A549 (cell line): ENCODE results near the gene CRTC3. TPM values are rescaled to one million over a fixed set of nuclear protein-coding genes. Genes with fewer than 3 reads are reported as not detected.

Experiments used
- ATAC-seq, 2 experiments: fragments of 200-7000 bp in 1 of 2; fragments of >200 bp in 1 of 2; cut with Nextera tagmentation in 1 of 2; cut with Tn5 transposase in 1 of 2; 3 replicates each; pipeline versions ENCODE4 v1.8.0 to v1.9.1; 2018 to 2020; ENCODE audit warnings: mild to moderate bottlenecking in 1 of 2, moderate library complexity in 1 of 2
- CTCF ChIA-PET: fragments of 300-600 bp; sonication (Branson Sonifier 250); formaldehyde crosslinking; extraction: SDS; loops from one replicate; lab custom pipeline; 2021; ENCODE audit warnings: antibody characterized with exemption, inconsistent platforms; lab: Yijun Ruan, JAX
- POLR2A ChIA-PET: fragments of 350-600 bp; formaldehyde crosslinking; extraction: SDS; loops from one replicate; lab custom pipeline; 2021; ENCODE audit warnings: antibody characterized with exemption, inconsistent platforms; lab: Yijun Ruan, JAX
- DNase-seq, 2 experiments: peaks; one replicate each; pipeline versions ENCODE4 v3.0.0 to v3.0.0-alpha.2; 2011 to 2016; ENCODE audit warnings: low read depth in 1 of 2, low spot score in 1 of 2
- FAIRE-seq: peaks from 2 replicates; lab custom pipeline; 2011; peaks lifted over from hg19 to GRCh38; lab: Jason Lieb, UNC
- H3K27ac ChIP-seq, 2 experiments: fragments of >200 bp; sonication (Bioruptor Twin); formaldehyde crosslinking; 3 replicates each; pipeline ENCODE4 v1.5.1; 2016 to 2017
- H3K4me1 ChIP-seq: fragments of >200 bp; sonication (Bioruptor Twin); formaldehyde crosslinking; 3 replicates; pipeline ENCODE4 v1.6.1; 2016
- H3K4me2 ChIP-seq: fragments of >200 bp; sonication (Bioruptor Twin); formaldehyde crosslinking; 3 replicates; pipeline ENCODE4 v1.6.1; 2016
- H3K4me3 ChIP-seq: fragments of >200 bp; sonication (Bioruptor Twin); formaldehyde crosslinking; 3 replicates; pipeline ENCODE4 v1.5.1; 2016
- H3K9me3 ChIP-seq: fragments of >200 bp; sonication (Bioruptor Twin); formaldehyde crosslinking; 3 replicates; pipeline ENCODE4 v1.6.1; 2016
- ATOH8 ChIP-seq: fragments of 250-450 bp; sonication (Bioruptor Pico); IDR thresholded peaks from 2 replicates; pipeline ENCODE4 v1.5.0; 2020; ENCODE audit warnings: low read depth, mild to moderate bottlenecking, moderate library complexity
- CTCF ChIP-seq: fragments of >200 bp; sonication (Bioruptor Twin); formaldehyde crosslinking; IDR thresholded peaks from 3 replicates; pipeline ENCODE4 v1.5.1; 2016
- ESRRA ChIP-seq: fragments of 150-350 bp; IDR thresholded peaks from 2 replicates; pipeline ENCODE4 v1.6.1; 2014; ENCODE audit warnings: mild to moderate bottlenecking, low read length, borderline replicate concordance
- MAFK ChIP-seq: fragments of 450-650 bp; IDR thresholded peaks from 2 replicates; pipeline ENCODE4 v1.6.1; 2014; ENCODE audit not compliant: partially characterized antibody
- MAZ ChIP-seq: fragments of 150-350 bp; IDR thresholded peaks from 2 replicates; pipeline ENCODE4 v1.6.1; 2014; ENCODE audit warnings: antibody characterized with exemption, low read depth, low read length, borderline replicate concordance
- NPAS2 ChIP-seq: fragments of 250-450 bp; sonication (Bioruptor Pico); IDR thresholded peaks from 2 replicates; pipeline ENCODE4 v1.8.0; 2022; ENCODE audit warnings: mild to moderate bottlenecking, moderate library complexity, borderline replicate concordance
- NR3C1 ChIP-seq: fragments of >200 bp; sonication (Bioruptor Twin); formaldehyde crosslinking; IDR thresholded peaks from 3 replicates; pipeline ENCODE4 v1.6.1; 2017
- PHF8 ChIP-seq: fragments of 200-600 bp; sonication (generic); IDR thresholded peaks from 2 replicates; pipeline ENCODE4 v1.6.1; 2016; ENCODE audit warnings: low read depth, mild to moderate bottlenecking, antibody characterized with exemption, moderate library complexity, borderline replicate concordance
- RCOR1 ChIP-seq: fragments of 150-350 bp; IDR thresholded peaks from 2 replicates; pipeline ENCODE4 v1.6.1; 2014; ENCODE audit warnings: antibody characterized with exemption, low read length, low read depth
- REST ChIP-seq: fragments of 200-600 bp; sonication (generic); IDR thresholded peaks from 2 replicates; pipeline ENCODE4 v1.6.1; 2016; ENCODE audit warnings: antibody characterized with exemption, mild to moderate bottlenecking, moderate library complexity
- RFX5 ChIP-seq: fragments of 450-650 bp; IDR thresholded peaks from 2 replicates; pipeline ENCODE4 v1.7.1; 2014; ENCODE audit warnings: antibody characterized with exemption, mild to moderate bottlenecking, moderate library complexity
- ZFP36 ChIP-seq: fragments of 450-650 bp; IDR thresholded peaks from 2 replicates; pipeline ENCODE4 v1.6.1; 2014; ENCODE audit warnings: borderline replicate concordance; ENCODE audit not compliant: partially characterized antibody
- ZSCAN20 ChIP-seq: fragments of 250-450 bp; sonication (Bioruptor Pico); IDR thresholded peaks from 2 replicates; pipeline ENCODE4 v1.8.0; 2022; ENCODE audit warnings: mild to moderate bottlenecking, moderate library complexity
- WGBS: methylation state at CpG from one replicate; pipeline ENCODE4 v1.1.6; 2017; ENCODE audit errors: missing lambda C conversion rate; 5-methylcytosine and 5-hydroxymethylcytosine counted together
- polyA plus RNA-seq, 4 experiments: library from polyadenylated mRNA; depleted of rRNA in 3 of 4; stranded (reverse); fragments of >200 nt; fragmentation: RNase III in 1 of 4; extraction: RNeasy Plus Mini Kit Qiagen cat#74134 plus additional on column Dnase treatment in 1 of 4; gene quantifications; 2 replicates in 3 of 4; 3 replicates in 1 of 4; pipeline ENCODE4 v1.2.3, GENCODE V29; 2011 to 2017
- TF ChIP-seq, protein P1 (sequence below): IDR thresholded peaks from 2 replicates; pipeline ENCODE4 v1.6.1; 2012; ENCODE audit warnings: low read depth, borderline replicate concordance
- TF ChIP-seq, protein P2 (sequence below): fragments of >200 bp; sonication (Bioruptor Twin); formaldehyde crosslinking; IDR thresholded peaks from 2 replicates; pipeline ENCODE4 v1.6.1; 2016

Gene CRTC3
- polyA plus RNA-seq, 2 of the 4 experiments (the other 2 are of a cell fraction) = 17.5 to 30.5 TPM

GRCh38 chr15:90609242-90610180 is 79.8 kb downstream of the CRTC3 start (continued):
- TF ChIP-seq REST (no peak), ESRRA (no peak), ZSCAN20 (no peak), NPAS2 (CRISPR knock-in tag) (no peak)
- TF ChIP-seq, protein P1, sequence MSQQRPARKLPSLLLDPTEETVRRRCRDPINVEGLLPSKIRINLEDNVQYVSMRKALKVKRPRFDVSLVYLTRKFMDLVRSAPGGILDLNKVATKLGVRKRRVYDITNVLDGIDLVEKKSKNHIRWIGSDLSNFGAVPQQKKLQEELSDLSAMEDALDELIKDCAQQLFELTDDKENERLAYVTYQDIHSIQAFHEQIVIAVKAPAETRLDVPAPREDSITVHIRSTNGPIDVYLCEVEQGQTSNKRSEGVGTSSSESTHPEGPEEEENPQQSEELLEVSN = no peak

GRCh38 chr15:90610190-90610589 is 80.5 kb downstream of the CRTC3 start:
- Histone ChIP-seq H3K4me1 (no peaks in the 10 kb centered on the region), H3K27ac (no peak overlapping the region), H3K4me3 (no peak overlapping the region), H3K4me2 (no peak overlapping the region), H3K9me3 (no peaks in the 10 kb centered on the region)
- DNase-seq (no peak), ATAC-seq (no peak), FAIRE-seq (no peak)
- 85% methylated on average over 2 of the region's 2 CpGs for WGBS
- ChIA-PET POLR2A (no interaction called here), CTCF (interaction anchor here (0.9 to 3.2 kb wide), 4 partner anchors 9 to 127 kb away, joined by 3 to 8 read pairs (median 4); no protein-coding TSS in a partner anchor)
- TF ChIP-seq ZFP36 = no peak
- TF ChIP-seq PHF8 = no peak
- no peak for TF ChIP-seq RCOR1
- no peak for TF ChIP-seq RFX5
- no peak for TF ChIP-seq ATOH8 (CRISPR knock-in tag)
- no peak for TF ChIP-seq MAFK
- TF ChIP-seq NR3C1 = no peak
- TF ChIP-seq CTCF = no peak
- TF ChIP-seq, protein P2, sequence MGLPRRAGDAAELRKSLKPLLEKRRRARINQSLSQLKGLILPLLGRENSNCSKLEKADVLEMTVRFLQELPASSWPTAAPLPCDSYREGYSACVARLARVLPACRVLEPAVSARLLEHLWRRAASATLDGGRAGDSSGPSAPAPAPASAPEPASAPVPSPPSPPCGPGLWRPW = no peak
- no peak for TF ChIP-seq ESRRA

GRCh38 chr15:90611157-90611556 is 81.4 kb downstream of the CRTC3 start:
- no peaks in the 10 kb centered on the region for H3K4me1 ChIP-seq
- no peaks in the 10 kb centered on the region for H3K9me3 ChIP-seq
- no peak overlapping the region for H3K4me3 ChIP-seq
- ChIA-PET POLR2A (no interaction called here), CTCF (interaction anchor here (2.2 kb wide), 1 partner anchor 13 kb away, joined by 4 read pairs; no protein-coding TSS in a partner anchor)
- ATAC-seq (no peak), FAIRE-seq (no peak), DNase-seq (no peak)
- WGBS = 96% methylated on average over 4 of the region's 4 CpGs
- TF ChIP-seq MAZ = no peak
- no peak overlapping the region for H3K4me2 ChIP-seq
- H3K27ac ChIP-seq = no peak overlapping the region
